A549 (cell line): ENCODE measurements around the gene PAFAH2. TPM values are rescaled to one million over a fixed set of nuclear protein-coding genes. Genes with fewer than 3 reads are reported as not detected.

Source experiments
- ATAC-seq, 2 experiments: fragments of 200-7000 bp in 1 of 2; fragments of >200 bp in 1 of 2; cut with Nextera tagmentation in 1 of 2; cut with Tn5 transposase in 1 of 2; 3 replicates each; pipeline versions ENCODE4 v1.8.0 to v1.9.1; 2018 to 2020; ENCODE audit warnings: mild to moderate bottlenecking in 1 of 2, moderate library complexity in 1 of 2
- CTCF ChIA-PET: fragments of 300-600 bp; sonication (Branson Sonifier 250); formaldehyde crosslinking; extraction: SDS; loops from one replicate; lab custom pipeline; 2021; ENCODE audit warnings: antibody characterized with exemption, inconsistent platforms; lab: Yijun Ruan, JAX
- POLR2A ChIA-PET: fragments of 350-600 bp; formaldehyde crosslinking; extraction: SDS; loops from one replicate; lab custom pipeline; 2021; ENCODE audit warnings: antibody characterized with exemption, inconsistent platforms; lab: Yijun Ruan, JAX
- DNase-seq, 2 experiments: peaks; one replicate each; pipeline versions ENCODE4 v3.0.0 to v3.0.0-alpha.2; 2011 to 2016; ENCODE audit warnings: low read depth in 1 of 2, low spot score in 1 of 2
- FAIRE-seq: peaks from 2 replicates; lab custom pipeline; 2011; peaks lifted over from hg19 to GRCh38; lab: Jason Lieb, UNC
- H3K27ac ChIP-seq, 2 experiments: fragments of >200 bp; sonication (Bioruptor Twin); formaldehyde crosslinking; 3 replicates each; pipeline ENCODE4 v1.5.1; 2016 to 2017
- H3K4me1 ChIP-seq: fragments of >200 bp; sonication (Bioruptor Twin); formaldehyde crosslinking; 3 replicates; pipeline ENCODE4 v1.6.1; 2016
- H3K4me2 ChIP-seq: fragments of >200 bp; sonication (Bioruptor Twin); formaldehyde crosslinking; 3 replicates; pipeline ENCODE4 v1.6.1; 2016
- H3K4me3 ChIP-seq: fragments of >200 bp; sonication (Bioruptor Twin); formaldehyde crosslinking; 3 replicates; pipeline ENCODE4 v1.5.1; 2016
- H3K9me3 ChIP-seq: fragments of >200 bp; sonication (Bioruptor Twin); formaldehyde crosslinking; 3 replicates; pipeline ENCODE4 v1.6.1; 2016
- CBX2 ChIP-seq: fragments of 200-600 bp; sonication (generic); IDR thresholded peaks from 2 replicates; pipeline ENCODE4 v1.6.1; 2016; ENCODE audit warnings: low read depth, mild to moderate bottlenecking, borderline replicate concordance
- CHD2 ChIP-seq: fragments of 150-350 bp; IDR thresholded peaks from 2 replicates; pipeline ENCODE4 v1.6.1; 2014; ENCODE audit warnings: low read length; ENCODE audit not compliant: partially characterized antibody
- E2F6 ChIP-seq: IDR thresholded peaks from 2 replicates; pipeline ENCODE4 v1.6.1; 2012; ENCODE audit warnings: low read depth, borderline replicate concordance
- EHF ChIP-seq: fragments of 250-450 bp; sonication (Bioruptor Pico); IDR thresholded peaks from 2 replicates; pipeline ENCODE4 v1.5.0; 2020; ENCODE audit warnings: mild to moderate bottlenecking
- ESRRA ChIP-seq: fragments of 150-350 bp; IDR thresholded peaks from 2 replicates; pipeline ENCODE4 v1.6.1; 2014; ENCODE audit warnings: mild to moderate bottlenecking, low read length, borderline replicate concordance
- FOSB ChIP-seq: fragments of 250-450 bp; sonication (Bioruptor Pico); IDR thresholded peaks from 2 replicates; pipeline ENCODE4 v1.5.0; 2020; ENCODE audit warnings: mild to moderate bottlenecking, moderate library complexity
- GATA3 ChIP-seq: IDR thresholded peaks from 2 replicates; pipeline ENCODE4 v1.6.1; 2012; ENCODE audit warnings: borderline replicate concordance
- HDAC2 ChIP-seq: fragments of 200-600 bp; sonication (generic); IDR thresholded peaks from 2 replicates; pipeline ENCODE4 v1.6.1; 2016
- HMGXB4 ChIP-seq: fragments of 250-450 bp; sonication (Bioruptor Pico); IDR thresholded peaks from 2 replicates; pipeline ENCODE4 v1.5.0; 2021; ENCODE audit warnings: mild to moderate bottlenecking, moderate library complexity, borderline replicate concordance
- HOXA7 ChIP-seq: fragments of 250-450 bp; sonication (Bioruptor Pico); IDR thresholded peaks from 2 replicates; pipeline ENCODE4 v1.5.0; 2020; ENCODE audit warnings: mild to moderate bottlenecking, moderate library complexity
- HOXB13 ChIP-seq: fragments of 250-450 bp; sonication (Bioruptor Pico); IDR thresholded peaks from 2 replicates; pipeline ENCODE4 v1.5.0; 2020; ENCODE audit warnings: low read depth, mild to moderate bottlenecking, moderate library complexity
- HOXB5 ChIP-seq: fragments of 250-450 bp; sonication (Bioruptor Pico); IDR thresholded peaks from 2 replicates; pipeline ENCODE4 v1.5.0; 2020; ENCODE audit warnings: mild to moderate bottlenecking, moderate library complexity
- JUN ChIP-seq, 2 experiments: fragments of >200 bp; sonication (Bioruptor Twin); formaldehyde crosslinking; IDR thresholded peaks; 2 replicates in 1 of 2; 3 replicates in 1 of 2; pipeline ENCODE4 v1.6.1; 2016 to 2017
- JUNB ChIP-seq: fragments of >200 bp; sonication (Bioruptor Twin); formaldehyde crosslinking; IDR thresholded peaks from 2 replicates; pipeline ENCODE4 v1.6.1; 2016
- KDM1A ChIP-seq: fragments of 200-600 bp; sonication (generic); IDR thresholded peaks from 2 replicates; pipeline ENCODE4 v1.6.1; 2016; ENCODE audit warnings: low read depth, mild to moderate bottlenecking
- KDM5A ChIP-seq: fragments of 200-600 bp; sonication (generic); IDR thresholded peaks from 2 replicates; pipeline ENCODE4 v1.6.1; 2016; ENCODE audit warnings: antibody characterized with exemption, mild to moderate bottlenecking
- MAFK ChIP-seq: fragments of 450-650 bp; IDR thresholded peaks from 2 replicates; pipeline ENCODE4 v1.6.1; 2014; ENCODE audit not compliant: partially characterized antibody
- NFE2L2 ChIP-seq: fragments of 150-350 bp; conservative IDR thresholded peaks from 2 replicates; pipeline ENCODE4 v1.6.1; 2014; ENCODE audit warnings: low read length
- NPAS2 ChIP-seq: fragments of 250-450 bp; sonication (Bioruptor Pico); IDR thresholded peaks from 2 replicates; pipeline ENCODE4 v1.8.0; 2022; ENCODE audit warnings: mild to moderate bottlenecking, moderate library complexity, borderline replicate concordance
- PHF8 ChIP-seq: fragments of 200-600 bp; sonication (generic); IDR thresholded peaks from 2 replicates; pipeline ENCODE4 v1.6.1; 2016; ENCODE audit warnings: low read depth, mild to moderate bottlenecking, antibody characterized with exemption, moderate library complexity, borderline replicate concordance
- POLR2AphosphoS2 ChIP-seq: conservative IDR thresholded peaks from 2 replicates; pipeline ENCODE4 v1.6.1; 2012; ENCODE audit warnings: low read length, improper control_type of control experiment, inconsistent platforms
- RAD21 ChIP-seq, 2 experiments: fragments of >200 bp in 1 of 2; sonication (Bioruptor Twin) in 1 of 2; formaldehyde crosslinking in 1 of 2; IDR thresholded peaks in 1 of 2; conservative IDR thresholded peaks in 1 of 2; 2 replicates in 1 of 2; 3 replicates in 1 of 2; pipeline ENCODE4 v1.6.1; 2012 to 2018; ENCODE audit warnings: inconsistent platforms in 1 of 2
- TFCP2L1 ChIP-seq: fragments of 250-450 bp; sonication (Bioruptor Pico); IDR thresholded peaks from 2 replicates; pipeline ENCODE4 v1.5.0; 2021; ENCODE audit warnings: mild to moderate bottlenecking
- TP53 ChIP-seq: fragments of 250-450 bp; sonication (Bioruptor Pico); IDR thresholded peaks from 2 replicates; pipeline ENCODE4 v1.5.0; 2021; ENCODE audit warnings: mild to moderate bottlenecking, moderate library complexity
- USF2 ChIP-seq: fragments of 450-650 bp; IDR thresholded peaks from 2 replicates; pipeline ENCODE4 v1.6.1; 2014; ENCODE audit warnings: antibody characterized with exemption
- ZFP36 ChIP-seq: fragments of 450-650 bp; IDR thresholded peaks from 2 replicates; pipeline ENCODE4 v1.6.1; 2014; ENCODE audit warnings: borderline replicate concordance; ENCODE audit not compliant: partially characterized antibody
- ZSCAN20 ChIP-seq: fragments of 250-450 bp; sonication (Bioruptor Pico); IDR thresholded peaks from 2 replicates; pipeline ENCODE4 v1.8.0; 2022; ENCODE audit warnings: mild to moderate bottlenecking, moderate library complexity
- WGBS: methylation state at CpG from one replicate; pipeline ENCODE4 v1.1.6; 2017; ENCODE audit errors: missing lambda C conversion rate; 5-methylcytosine and 5-hydroxymethylcytosine counted together
- polyA plus RNA-seq, 4 experiments: library from polyadenylated mRNA; depleted of rRNA in 3 of 4; stranded (reverse); fragments of >200 nt; fragmentation: RNase III in 1 of 4; extraction: RNeasy Plus Mini Kit Qiagen cat#74134 plus additional on column Dnase treatment in 1 of 4; gene quantifications; 2 replicates in 3 of 4; 3 replicates in 1 of 4; pipeline ENCODE4 v1.2.3, GENCODE V29; 2011 to 2017
- TF ChIP-seq, protein P1 (sequence below): fragments of >200 bp; sonication (Bioruptor Twin); formaldehyde crosslinking; IDR thresholded peaks from 3 replicates; pipeline ENCODE4 v1.6.1; 2016

PAFAH2 gene
- polyA plus RNA-seq, 2 of the 4 experiments (the other 2 are of a cell fraction): 6.3 to 13.7 TPM

GRCh38 chr1:25952841-25953401, 44.9 kb downstream of the PAFAH2 start (continued):
- no peak for TF ChIP-seq HOXA7
- no peak for TF ChIP-seq CBX2
- no peak for TF ChIP-seq HMGXB4 (CRISPR knock-in tag)
- TF ChIP-seq TP53 (CRISPR knock-in tag): no peak
- no peak for TF ChIP-seq PHF8
- TF ChIP-seq POLR2AphosphoS2: no peak
- no peak for TF ChIP-seq ZFP36

- no peak for FAIRE-seq
- H3K4me2 ChIP-seq: no peak overlapping the region
- 82% methylated on average over 4 of the region's 4 CpGs for WGBS
- H3K9me3 ChIP-seq: no peaks in the 10 kb centered on the region
- no peaks in the 10 kb centered on the region for H3K4me1 ChIP-seq
- POLR2A ChIA-PET: no interaction called here
- H3K4me3 ChIP-seq: no peak overlapping the region
- CTCF ChIA-PET: interaction anchor here (1.5 to 2.5 kb wide), 2 partner anchors 53 to 86 kb away, joined by 4 to 8 read pairs; no protein-coding TSS in a partner anchor
- TF ChIP-seq NFE2L2: no peak
- no peak for TF ChIP-seq MAFK
- no peak for TF ChIP-seq E2F6
- no peak for TF ChIP-seq FOSB
- no peak for TF ChIP-seq HDAC2
- TF ChIP-seq KDM1A: no peak
- TF ChIP-seq RAD21 (conservative IDR thresholded peaks at IDR 0.05 in 1 of 2, IDR thresholded peaks at IDR 0.05 in 1 of 2): no peak
- TF ChIP-seq, all 56 proteins: peak for 0
- DNase-seq: no peak
- no peak overlapping the region for H3K27ac ChIP-seq
- no peak for ATAC-seq
Observed at GRCh38 chr1:25948641-25949040, 49.2 kb downstream of the PAFAH2 start.

DNA sequence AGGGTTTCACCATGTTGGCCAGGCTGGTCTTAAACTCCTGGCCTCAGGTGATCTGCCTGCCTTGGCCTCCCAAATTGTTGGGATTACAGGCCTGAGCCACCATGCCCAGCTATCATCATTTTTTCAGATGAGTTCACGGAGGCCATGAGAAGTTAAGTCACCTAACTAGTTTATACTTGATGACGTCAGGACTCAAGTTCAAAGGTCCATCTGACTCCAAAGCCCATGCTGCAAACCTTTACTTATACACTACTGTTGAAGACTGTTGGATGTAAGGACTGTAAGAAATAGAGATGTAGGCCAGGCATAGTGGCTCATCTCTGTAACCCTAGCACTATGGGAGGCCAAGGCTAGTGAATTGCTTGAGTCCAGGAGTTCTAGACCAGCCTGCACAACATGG, 50.8 kb downstream of the PAFAH2 start:
- FAIRE-seq: no peak
- CTCF ChIA-PET: interaction anchor here (0.6 to 2.5 kb wide), 2 partner anchors 52 to 511 kb away, joined by 4 to 8 read pairs; no protein-coding TSS in a partner anchor
- H3K4me1 ChIP-seq: no peaks in the 10 kb centered on the region
- POLR2A ChIA-PET: interaction anchor here (1.0 kb wide), 1 partner anchor 24 kb away, joined by 4 read pairs; no protein-coding TSS in a partner anchor
- no peak for ATAC-seq
- TF ChIP-seq ESRRA (no peak), JUN (IDR thresholded peaks at IDR 0.05) (no peak), USF2 (no peak), HDAC2 (no peak), TFCP2L1 (CRISPR knock-in tag) (no peak), ZFP36 (no peak)
- TF ChIP-seq, all 56 proteins: peak for 0
- no peaks in the 10 kb centered on the region for H3K9me3 ChIP-seq
- no peak overlapping the region for H3K27ac ChIP-seq
- no peak overlapping the region for H3K4me2 ChIP-seq
- no peak for DNase-seq
- WGBS: 83% methylated on average over 2 of the region's 2 CpGs
- no peak overlapping the region for H3K4me3 ChIP-seq

GRCh38 chr1:25945761-25946160, 52.1 kb downstream of the PAFAH2 start:
- ATAC-seq (no peak), FAIRE-seq (no peak), DNase-seq (no peak)
- CTCF ChIA-PET: interaction anchor here (2.5 kb wide), 1 partner anchor 51 kb away, joined by 8 read pairs; no protein-coding TSS in a partner anchor
- Histone ChIP-seq H3K9me3 (no peaks in the 10 kb centered on the region), H3K27ac (no peak overlapping the region), H3K4me3 (no peak overlapping the region), H3K4me2 (no peak overlapping the region), H3K4me1 (no peaks in the 10 kb centered on the region)
- 72% methylated on average over 5 of the region's 5 CpGs for WGBS
- POLR2A ChIA-PET: no interaction called here
- TF ChIP-seq E2F6: no peak
- TF ChIP-seq EHF (CRISPR knock-in tag): no peak
- no peak for TF ChIP-seq KDM5A
- TF ChIP-seq ZSCAN20 (CRISPR knock-in tag): no peak
- TF ChIP-seq HOXB13: no peak
- TF ChIP-seq TP53 (CRISPR knock-in tag): no peak
- no peak for TF ChIP-seq FOSB
- TF ChIP-seq NPAS2: no peak
- TF ChIP-seq TFCP2L1 (CRISPR knock-in tag): no peak
- TF ChIP-seq NFE2L2: no peak
- TF ChIP-seq CHD2: no peak
- TF ChIP-seq GATA3: no peak
- TF ChIP-seq, protein P1, sequence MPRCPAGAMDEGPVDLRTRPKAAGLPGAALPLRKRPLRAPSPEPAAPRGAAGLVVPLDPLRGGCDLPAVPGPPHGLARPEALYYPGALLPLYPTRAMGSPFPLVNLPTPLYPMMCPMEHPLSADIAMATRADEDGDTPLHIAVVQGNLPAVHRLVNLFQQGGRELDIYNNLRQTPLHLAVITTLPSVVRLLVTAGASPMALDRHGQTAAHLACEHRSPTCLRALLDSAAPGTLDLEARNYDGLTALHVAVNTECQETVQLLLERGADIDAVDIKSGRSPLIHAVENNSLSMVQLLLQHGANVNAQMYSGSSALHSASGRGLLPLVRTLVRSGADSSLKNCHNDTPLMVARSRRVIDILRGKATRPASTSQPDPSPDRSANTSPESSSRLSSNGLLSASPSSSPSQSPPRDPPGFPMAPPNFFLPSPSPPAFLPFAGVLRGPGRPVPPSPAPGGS: no peak
- no peak for TF ChIP-seq HOXB5
- TF ChIP-seq JUNB: no peak
